Prostate gland (tissue), 2 donors: ENCODE measurements around the gene DOCK4. TPM values are rescaled to one million over a fixed set of nuclear protein-coding genes. Genes with fewer than 3 reads are reported as not detected.

ENCODE experiments used
- DNase-seq: peaks from one replicate; pipeline ENCODE4 v3.0.0-alpha.2; 2019; ENCODE audit warnings: low spot score
- H3K27ac ChIP-seq, 2 donors: fragments of 200-600 bp; sonication (generic); 2 replicates each; pipeline ENCODE4 v1.5.1; 2017 to 2019
- H3K27me3 ChIP-seq: fragments of 200-600 bp; sonication (generic); replicated peaks from 2 replicates; pipeline ENCODE4 v1.5.1; 2019; ENCODE audit not compliant: insufficient read depth
- H3K36me3 ChIP-seq, 2 donors: fragments of 200-600 bp; sonication (generic); 1 replicate in 1 of 2; 2 replicates in 1 of 2; pipeline versions ENCODE4 v1.5.1 to v1.8.1; 2017 to 2019
- H3K4me1 ChIP-seq: fragments of 200-600 bp; sonication (generic); replicated peaks from 2 replicates; pipeline ENCODE4 v1.5.1; 2019
- H3K4me3 ChIP-seq, 2 donors: fragments of 200-600 bp; sonication (generic); 2 replicates each; pipeline ENCODE4 v1.5.1; 2017 to 2019
- H3K9me3 ChIP-seq: fragments of 200-600 bp; sonication (generic); 2 replicates; pipeline ENCODE4 v1.5.1; 2017
- CTCF ChIP-seq, 4 experiments: fragments of 200-600 bp in 2 of 4; fragments of 450-650 bp in 2 of 4; sonication (generic) in 2 of 4; IDR thresholded peaks; 1 replicate in 3 of 4; 2 replicates in 1 of 4; pipeline ENCODE4 v1.5.1; 2016 to 2019; ENCODE audit warnings: antibody characterized with exemption in 4 of 4, mild to moderate bottlenecking in 2 of 4, moderate library complexity in 2 of 4
- POLR2A ChIP-seq: fragments of 450-650 bp; IDR thresholded peaks from one replicate; pipeline ENCODE4 v1.6.1; 2016; ENCODE audit warnings: antibody characterized with exemption, mild to moderate bottlenecking
- POLR2AphosphoS5 ChIP-seq: sonication (generic); formaldehyde crosslinking; IDR thresholded peaks from one replicate; pipeline ENCODE4 v1.6.1; 2017; ENCODE audit warnings: antibody characterized with exemption
- WGBS: methylation state at CpG from one replicate; pipeline ENCODE4 v1.1.5; 2018; 5-methylcytosine and 5-hydroxymethylcytosine counted together
- intact Hi-C: fragments of 100-400 bp; cut with DNase I; formaldehyde crosslinking; loops from one replicate; pipeline ENCODE4 v1.14.2; 2022
- total RNA-seq, 2 donors: library from RNA; depleted of rRNA; stranded (reverse); fragments of >200 nt; gene quantifications; one replicate each; pipeline ENCODE4 v1.1.0, GENCODE V29; 2016

The DOCK4 gene
- total RNA-seq, 2 donors from 2014 or later, result 21.8 to 37.4 TPM

GRCh38 chr7:111803015-111803758 is 403.0 kb downstream of the DOCK4 start:
- Histone ChIP-seq H3K4me1 (no peaks in the 10 kb centered on the region), H3K27me3 (no peaks in the 10 kb centered on the region), H3K27ac (peak overlapping the region; percentile 52 to 91), H3K36me3 (no peaks in the 10 kb centered on the region), H3K4me3 (no peak overlapping the region), H3K9me3 (no peaks in the 10 kb centered on the region)
- DNase-seq, result peak; percentile 13
- TF ChIP-seq POLR2AphosphoS5 (peak; percentile 80), POLR2A (no peak)
- 50% methylated on average over 3 of the region's 3 CpGs for WGBS
- intact Hi-C loops, result no loop called here

GRCh38 chr7:111802194-111802772 is 403.9 kb downstream of the DOCK4 start:
- Histone ChIP-seq H3K27ac (peak overlapping the region; percentile 25 to 91), H3K9me3 (no peaks in the 10 kb centered on the region), H3K36me3 (no peaks in the 10 kb centered on the region), H3K4me1 (no peaks in the 10 kb centered on the region), H3K4me3 (no peak overlapping the region), H3K27me3 (no peaks in the 10 kb centered on the region)
- 81% methylated on average over 3 of the region's 3 CpGs for WGBS
- DNase-seq, result no peak
- intact Hi-C loops, result no loop called here
- no peak for TF ChIP-seq CTCF (IDR thresholded peaks at IDR 0.05)
- TF ChIP-seq POLR2A, result no peak
- no peak for TF ChIP-seq POLR2AphosphoS5

- no peaks in the 10 kb centered on the region for H3K4me1 ChIP-seq
- no peaks in the 10 kb centered on the region for H3K36me3 ChIP-seq
- intact Hi-C loops, result no loop called here
- no peaks in the 10 kb centered on the region for H3K9me3 ChIP-seq
- H3K27ac ChIP-seq, result no peak overlapping the region
- DNase-seq, result no peak
- WGBS, result 90% methylated on average over 4 of the region's 4 CpGs
- no peak overlapping the region for H3K4me3 ChIP-seq
- no peaks in the 10 kb centered on the region for H3K27me3 ChIP-seq
- TF ChIP-seq CTCF (IDR thresholded peaks at IDR 0.05), result no peak
Observed at GRCh38 chr7:111801277-111801676, 404.9 kb downstream of the DOCK4 start.

GRCh38 chr7:111796671-111797070 is 409.5 kb downstream of the DOCK4 start:
- intact Hi-C loops, result no loop called here
- Histone ChIP-seq H3K36me3 (no peaks in the 10 kb centered on the region), H3K27ac (no peak overlapping the region), H3K4me1 (no peaks in the 10 kb centered on the region), H3K4me3 (no peak overlapping the region), H3K27me3 (no peaks in the 10 kb centered on the region), H3K9me3 (no peaks in the 10 kb centered on the region)
- no peak for DNase-seq
- TF ChIP-seq POLR2A (no peak), POLR2AphosphoS5 (no peak), CTCF (IDR thresholded peaks at IDR 0.05) (no peak)
- 87% methylated on average over 7 of the region's 7 CpGs for WGBS

- no peak for TF ChIP-seq CTCF (IDR thresholded peaks at IDR 0.05)
- TF ChIP-seq POLR2A, result no peak
- TF ChIP-seq POLR2AphosphoS5, result no peak
- Histone ChIP-seq H3K36me3 (no peaks in the 10 kb centered on the region), H3K9me3 (no peaks in the 10 kb centered on the region), H3K27me3 (no peaks in the 10 kb centered on the region), H3K27ac (no peak overlapping the region), H3K4me3 (no peak overlapping the region), H3K4me1 (no peaks in the 10 kb centered on the region)
- no peak for DNase-seq
- intact Hi-C loops, result no loop called here
Observed at GRCh38 chr7:111789870-111790269, 416.3 kb downstream of the DOCK4 start.
